Stomach (tissue), 4 donors: ENCODE measurements around the gene SEZ6L.

Experiments
- CTCF ChIP-seq, 7 experiments: fragments of 450-650 bp in 4 of 7; fragments of 200-600 bp in 3 of 7; sonication (generic) in 3 of 7; IDR thresholded peaks; one replicate each; pipeline ENCODE4 v1.5.1; 2016 to 2019; ENCODE audit warnings: antibody characterized with exemption in 7 of 7, control low read depth in 2 of 7, mild to moderate bottlenecking in 1 of 7
- EP300 ChIP-seq: sonication (generic); formaldehyde crosslinking; IDR thresholded peaks from one replicate; pipeline ENCODE4 v1.6.1; 2017; ENCODE audit warnings: antibody characterized with exemption
- POLR2A ChIP-seq, 4 donors: fragments of 450-650 bp; IDR thresholded peaks; one replicate each; pipeline ENCODE4 v1.6.1; 2016; ENCODE audit warnings: antibody characterized with exemption in 4 of 4, control low read depth in 2 of 4, mild to moderate bottlenecking in 1 of 4, moderate library complexity in 1 of 4
- POLR2AphosphoS5 ChIP-seq, 3 donors: sonication (generic); formaldehyde crosslinking; IDR thresholded peaks; one replicate each; pipeline ENCODE4 v1.6.1; 2016; ENCODE audit warnings: antibody characterized with exemption in 3 of 3

- TF ChIP-seq POLR2A (IDR thresholded peaks at IDR 0.05) (no peak), CTCF (IDR thresholded peaks at IDR 0.05) (no peak), EP300 (no peak), POLR2AphosphoS5 (IDR thresholded peaks at IDR 0.05) (no peak)
These were observed 193.2 kb downstream of the SEZ6L start for GRCh38 chr22:26362471-26362870.
